Activated T-cell treated with anti-CD3 and anti-CD28 coated beads, Interleukin-2, amount 50 U/mL, for 48 hours (primary cell): Measurements from ENCODE around the gene ZBTB37.
"Not testable (repeated sequence)": the region's sequence is repeated elsewhere in the genome, so short reads cannot be mapped to it uniquely, and the experiment has no call there.

Experiments used
- DNase-seq, 2 experiments: peaks; one replicate each; pipeline ENCODE4 v3.0.0-alpha.2; 2020

ZBTB37 gene

GRCh38 chr1:173865468-173866164, 2.6 kb upstream of the ZBTB37 start:
- no peak for DNase-seq

GRCh38 chr1:173866413-173867115, 1.6 kb upstream of the ZBTB37 start:
- DNase-seq = no peak

- no peak for DNase-seq
Measured at GRCh38 chr1:173867141-173867752, 933 bp upstream of the ZBTB37 start.

- DNase-seq = peak; percentile 100
Measured at GRCh38 chr1:173867753-173868265, 371 bp upstream of the ZBTB37 start, which contains the start of gene GAS5. TSS of gene GAS5 (minus strand) at chr1:173867989.

GRCh38 chr1:173869021-173869359, 810 bp downstream of the ZBTB37 start:
- DNase-seq = no peak

GRCh38 chr1:173870252-173871075, 2.3 kb downstream of the ZBTB37 start:
- peak; percentile 46 to 47 for DNase-seq

- DNase-seq = no peak
Measured at GRCh38 chr1:173871091-173871490, 2.9 kb downstream of the ZBTB37 start.

- no peak for DNase-seq
Measured at GRCh38 chr1:173871500-173871899, 3.3 kb downstream of the ZBTB37 start.

- no peak for DNase-seq
Measured at GRCh38 chr1:173876732-173877131, 8.6 kb downstream of the ZBTB37 start.

- no peak for DNase-seq
Measured at GRCh38 chr1:173878251-173878650, 10.1 kb downstream of the ZBTB37 start.

GRCh38 chr1:173881117-173881516, 12.9 kb downstream of the ZBTB37 start:
- DNase-seq = not testable (repeated sequence)

GRCh38 chr1:173884701-173885100, 16.5 kb downstream of the ZBTB37 start:
- DNase-seq = no peak

- DNase-seq = no peak
Measured at GRCh38 chr1:173886746-173887611, 18.8 kb downstream of the ZBTB37 start.

- no peak for DNase-seq
Measured at GRCh38 chr1:173887627-173888026, 19.4 kb downstream of the ZBTB37 start.

- DNase-seq = no peak
Measured at GRCh38 chr1:173888749-173889148, 20.6 kb downstream of the ZBTB37 start.

GRCh38 chr1:173889885-173890284, 21.7 kb downstream of the ZBTB37 start:
- no peak for DNase-seq

- DNase-seq = no peak
Measured at GRCh38 chr1:173893611-173894010, 25.4 kb downstream of the ZBTB37 start.

- no peak for DNase-seq
Measured at GRCh38 chr1:173894189-173894588, 26.0 kb downstream of the ZBTB37 start.

GRCh38 chr1:173900427-173900826, 32.2 kb downstream of the ZBTB37 start:
- DNase-seq = no peak

GRCh38 chr1:173900992-173901391, 32.8 kb downstream of the ZBTB37 start:
- DNase-seq = no peak

GRCh38 chr1:173903827-173904531, 35.8 kb downstream of the ZBTB37 start:
- no peak for DNase-seq
